IMR-90 (cell line): ENCODE data around the gene CCDC33. TPM values are rescaled to one million over a fixed set of nuclear protein-coding genes. Genes with fewer than 3 reads are reported as not detected.

Source experiments
- ATAC-seq: fragments of 200-7000 bp; cut with Tn5 transposase; 2 replicates; pipeline ENCODE4 v1.9.1; 2020; ENCODE audit warnings: low read depth, mild to moderate bottlenecking, moderate library complexity
- BruUV-seq: library from RNA; stranded (reverse); fragments of 400-500 nt; replicated peaks from 2 replicates; lab custom pipeline; 2021; lab: Mats Ljungman, UMichigan
- CTCF ChIA-PET: fragments of 300-600 bp; formaldehyde crosslinking; extraction: SDS; loops from one replicate; lab custom pipeline; 2021; ENCODE audit warnings: antibody characterized with exemption; lab: Yijun Ruan, JAX
- POLR2A ChIA-PET: fragments of 300-600 bp; sonication (Branson Sonifier 250); formaldehyde crosslinking; loops from one replicate; lab custom pipeline; 2022; ENCODE audit warnings: antibody characterized with exemption; ENCODE audit not compliant: unreplicated experiment; lab: Charles Lee
- DNase-seq: peaks from one replicate; pipeline ENCODE4 v3.0.0; 2013
- H2AFZ ChIP-seq: replicated peaks from 2 replicates; pipeline ENCODE3; 2013; ENCODE audit warnings: low read length, mild to moderate bottlenecking; ENCODE audit not compliant: poor library complexity
- H2AK5ac ChIP-seq: 2 replicates; pipeline ENCODE4 v1.6.1; 2013; ENCODE audit warnings: low read depth, low read length, inconsistent platforms
- H2AK9ac ChIP-seq: replicated peaks from 2 replicates; pipeline ENCODE3; 2013; ENCODE audit warnings: mild to moderate bottlenecking, low read depth, low read length, moderate library complexity; ENCODE audit not compliant: poor library complexity
- H2BK120ac ChIP-seq: 2 replicates; pipeline ENCODE4 v1.6.1; 2013; ENCODE audit warnings: low read depth, low read length, inconsistent platforms
- H2BK15ac ChIP-seq: 3 replicates; pipeline ENCODE4 v1.6.1; 2013; ENCODE audit warnings: low read depth, low read length, inconsistent platforms
- H2BK20ac ChIP-seq: 2 replicates; pipeline ENCODE4 v1.6.1; 2013; ENCODE audit warnings: low read depth, mild to moderate bottlenecking, inconsistent platforms, low read length, moderate library complexity
- H2BK5ac ChIP-seq: 2 replicates; pipeline ENCODE4 v1.6.1; 2013; ENCODE audit warnings: mild to moderate bottlenecking, low read depth, low read length, inconsistent platforms; ENCODE audit not compliant: poor library complexity, severe bottlenecking
- H3K14ac ChIP-seq: replicated peaks from 2 replicates; pipeline ENCODE4 v1.6.1; 2013; ENCODE audit warnings: low read depth, low read length, inconsistent platforms
- H3K18ac ChIP-seq: 2 replicates; pipeline ENCODE4 v1.6.1; 2013; ENCODE audit warnings: low read depth, low read length, control low read depth
- H3K23ac ChIP-seq: 2 replicates; pipeline ENCODE4 v1.6.1; 2013; ENCODE audit warnings: low read depth, low read length, inconsistent platforms
- H3K27ac ChIP-seq: 2 replicates; pipeline ENCODE4 v1.5.1; 2013; ENCODE audit warnings: mild to moderate bottlenecking, control low read depth, low read length; ENCODE audit not compliant: insufficient read depth
- H3K27me3 ChIP-seq: 2 replicates; pipeline ENCODE4 v1.6.1; 2013; ENCODE audit warnings: low read length; ENCODE audit not compliant: control insufficient read depth, insufficient read depth
- H3K36me3 ChIP-seq: 2 replicates; pipeline ENCODE4 v1.6.1; 2013; ENCODE audit warnings: low read length, mixed read lengths; ENCODE audit not compliant: control insufficient read depth, insufficient read depth
- H3K4ac ChIP-seq: 2 replicates; pipeline ENCODE4 v1.6.1; 2013; ENCODE audit warnings: low read depth, low read length, inconsistent platforms
- H3K4me1 ChIP-seq: 2 replicates; pipeline ENCODE4 v1.6.1; 2013; ENCODE audit warnings: low read length, mixed read lengths; ENCODE audit not compliant: control insufficient read depth, insufficient read depth
- H3K4me2 ChIP-seq: 2 replicates; pipeline ENCODE4 v1.6.1; 2013; ENCODE audit warnings: low read depth, mild to moderate bottlenecking, control low read depth, low read length, moderate library complexity
- H3K4me3 ChIP-seq: 2 replicates; pipeline ENCODE4 v1.5.1; 2013; ENCODE audit warnings: low read depth, mild to moderate bottlenecking, control low read depth, low read length, moderate library complexity; ENCODE audit not compliant: insufficient read depth
- H3K56ac ChIP-seq: 2 replicates; pipeline ENCODE4 v1.6.1; 2013; ENCODE audit warnings: low read length, inconsistent platforms; ENCODE audit not compliant: insufficient read depth; ENCODE audit errors: extremely low read depth
- H3K79me1 ChIP-seq, 2 experiments: 2 replicates each; pipeline ENCODE4 v1.6.1; 2013; ENCODE audit warnings: low read length in 2 of 2, inconsistent platforms in 1 of 2, low read depth in 1 of 2
- H3K9ac ChIP-seq: 2 replicates; pipeline ENCODE4 v1.6.1; 2013; ENCODE audit warnings: low read depth, low read length, control low read depth
- H3K9me1 ChIP-seq: 2 replicates; pipeline ENCODE4 v1.6.1; 2013; ENCODE audit warnings: low read length, inconsistent platforms; ENCODE audit not compliant: insufficient read depth
- H3K9me3 ChIP-seq: 2 replicates; pipeline ENCODE4 v1.6.1; 2013; ENCODE audit warnings: low read length; ENCODE audit not compliant: control insufficient read depth, insufficient read depth
- H4K20me1 ChIP-seq: 2 replicates; pipeline ENCODE4 v1.6.1; 2013; ENCODE audit warnings: low read length, inconsistent platforms; ENCODE audit not compliant: insufficient read depth
- H4K5ac ChIP-seq: 2 replicates; pipeline ENCODE4 v1.6.1; 2013; ENCODE audit warnings: mild to moderate bottlenecking, low read depth, low read length, control low read depth
- H4K8ac ChIP-seq, 2 experiments: 2 replicates each; pipeline ENCODE4 v1.6.1; 2013; ENCODE audit warnings: low read depth in 2 of 2, low read length in 2 of 2, control low read depth in 1 of 2, inconsistent platforms in 1 of 2
- H4K91ac ChIP-seq: 2 replicates; pipeline ENCODE4 v1.6.1; 2013; ENCODE audit warnings: low read depth, low read length, inconsistent platforms; ENCODE audit not compliant: insufficient read depth
- BHLHE40 ChIP-seq: fragments of 150-350 bp; IDR thresholded peaks from 2 replicates; pipeline ENCODE4 v1.6.1; 2016; ENCODE audit warnings: mild to moderate bottlenecking, low read depth, low read length
- CTCF ChIP-seq: conservative IDR thresholded peaks from 2 replicates; pipeline ENCODE4 v1.5.1; 2012; ENCODE audit warnings: mild to moderate bottlenecking, low read depth, low read length, improper control_type of control experiment
- FOS ChIP-seq: fragments of 150-350 bp; IDR thresholded peaks from 2 replicates; pipeline ENCODE4 v1.6.1; 2016; ENCODE audit warnings: low read depth, low read length
- MAZ ChIP-seq: IDR thresholded peaks from 2 replicates; pipeline ENCODE4 v1.6.1; 2012; ENCODE audit warnings: low read depth, mild to moderate bottlenecking, low read length, improper control_type of control experiment, moderate library complexity, borderline replicate concordance
- MXI1 ChIP-seq: IDR thresholded peaks from 2 replicates; pipeline ENCODE4 v1.6.1; 2012; ENCODE audit warnings: low read depth, mild to moderate bottlenecking, low read length, moderate library complexity, borderline replicate concordance
- NFE2L2 ChIP-seq: fragments of 150-350 bp; IDR thresholded peaks from 2 replicates; pipeline ENCODE4 v1.6.1; 2016; ENCODE audit warnings: low read depth, mild to moderate bottlenecking, low read length
- RCOR1 ChIP-seq: IDR thresholded peaks from 2 replicates; pipeline ENCODE4 v1.6.1; 2012; ENCODE audit warnings: mild to moderate bottlenecking, low read length, improper control_type of control experiment; ENCODE audit not compliant: insufficient replicate concordance
- RFX5 ChIP-seq: IDR thresholded peaks from 2 replicates; pipeline ENCODE4 v1.8.0; 2012; ENCODE audit warnings: low read depth, mild to moderate bottlenecking, low read length, moderate library complexity
- SMC3 ChIP-seq: fragments of 150-350 bp; IDR thresholded peaks from 2 replicates; pipeline ENCODE4 v1.6.1; 2016; ENCODE audit warnings: low read depth, mild to moderate bottlenecking, antibody characterized with exemption, low read length, moderate library complexity
- WGBS, 2 experiments: methylation state at CpG; one replicate each; pipeline versions ENCODE4 v1.1.5 to v1.1.7; 2013; ENCODE audit warnings: missing lambda C conversion rate in 2 of 2; ENCODE audit not compliant: insufficient read length in 1 of 2; ENCODE audit errors: extremely low coverage in 2 of 2; 5-methylcytosine and 5-hydroxymethylcytosine counted together
- dilution Hi-C: fragments of 300-500 bp; cut with HindIII; formaldehyde crosslinking; loops from one replicate; pipeline ENCODE4 v1.14.3; 2018; ENCODE audit warnings: low sequenced_read_pairs; ENCODE audit not compliant: unreplicated experiment
- in situ Hi-C: fragments of 300-500 bp; cut with MboI; formaldehyde crosslinking; loops from 3 replicates; pipeline ENCODE4 v1.14.3; 2019; ENCODE audit warnings: low sequenced_read_pairs, inconsistent platforms, mixed read lengths
- intact Hi-C: fragments of 100-400 bp; cut with micrococcal nuclease; formaldehyde crosslinking; loops from 2 replicates; pipeline ENCODE4 v1.10.0; 2022
- polyA plus RNA-seq, 3 experiments: library from polyadenylated mRNA; depleted of rRNA; stranded (reverse); fragments of >200 nt; gene quantifications; 2 replicates each; pipeline ENCODE4 v1.2.3, GENCODE V29; 2012; ENCODE audit warnings: low replicate concordance in 1 of 3
- total RNA-seq: library from RNA; depleted of rRNA; stranded (reverse); fragments of >200 nt; gene quantifications from 2 replicates; pipeline ENCODE4 v1.2.3, GENCODE V29; 2012

The CCDC33 gene
- total and polyA plus RNA-seq, 2 of the 4 experiments (the other 2 are of a cell fraction) = not detected

GRCh38 chr15:74208901-74209559, 27.1 kb upstream of the CCDC33 start:
- Histone ChIP-seq H4K20me1 (no peaks in the 10 kb centered on the region), H3K36me3 (no peaks in the 10 kb centered on the region), H3K18ac (no peak overlapping the region), H3K23ac (no peak overlapping the region), H4K91ac (no peak overlapping the region), H3K4me1 (peaks cover 8% of the 10 kb centered on the region), H3K79me1 (no peaks in the 10 kb centered on the region), H3K9me3 (no peaks in the 10 kb centered on the region), H3K56ac (no peak overlapping the region), H2BK15ac (no peak overlapping the region), H2AFZ (no peak overlapping the region), H3K27ac (no peak overlapping the region), H2BK20ac (no peak overlapping the region), H2AK9ac (no peak overlapping the region), H3K9me1 (no peaks in the 10 kb centered on the region), H4K5ac (no peak overlapping the region), H2AK5ac (no peak overlapping the region), H3K14ac (no peak overlapping the region), H3K9ac (no peak overlapping the region), H3K27me3 (peaks cover 14% of the 10 kb centered on the region), H3K4me2 (peak overlapping the region; percentile 1; the same call in 1 of the 2 replicates), H3K4ac (no peak overlapping the region), H3K4me3 (no peak overlapping the region), H2BK5ac (no peak overlapping the region), H4K8ac (no peak overlapping the region), H2BK120ac (no peak overlapping the region)
- dilution Hi-C loops (no loop called here), intact Hi-C loops (no loop called here), in situ Hi-C loops (no loop called here)
- CTCF ChIA-PET = no interaction called here
- BruUV-seq = no TSS peak
- ATAC-seq = peak; percentile 30; the same call in 1 of the 2 replicates
- TF ChIP-seq NFE2L2 (no peak), MAZ (no peak), SMC3 (no peak), BHLHE40 (no peak), RFX5 (no peak), CTCF (no peak), RCOR1 (no peak), FOS (no peak), MXI1 (no peak)
- POLR2A ChIA-PET = no interaction called here
- WGBS, 2 experiments = 30% methylated on average over 7 of the region's 11 CpGs; no CpG with 5 or more reads in 1 of the 2 experiments
- peak; percentile 48 for DNase-seq
